Left lung (tissue), 10 donors: ENCODE data around the gene LRRC28. TPM values are rescaled to one million over a fixed set of nuclear protein-coding genes. Genes with fewer than 3 reads are reported as not detected.

Source experiments
- ATAC-seq: fragments of 200-7000 bp; cut with Tn5 transposase; one replicate; pipeline ENCODE4 v1.9.1; 2020; ENCODE audit warnings: moderate library complexity
- DNase-seq, 4 donors: peaks; one replicate each; pipeline ENCODE4 v3.0.0-alpha.2; 2013 to 2020
- H3K27ac ChIP-seq, 2 donors: fragments of 200-600 bp; sonication (generic) in 1 of 2; one replicate each; pipeline versions ENCODE4 v1.5.0 to v1.8.0; 2020 to 2021
- H3K27me3 ChIP-seq, 2 donors: fragments of 200-600 bp; sonication (generic) in 1 of 2; one replicate each; pipeline versions ENCODE4 v1.5.0 to v1.8.0; 2020 to 2021
- H3K36me3 ChIP-seq, 2 donors: fragments of 200-600 bp; sonication (generic) in 1 of 2; one replicate each; pipeline versions ENCODE4 v1.5.0 to v1.8.0; 2020 to 2021
- H3K4me1 ChIP-seq, 2 donors: fragments of 200-600 bp; one replicate each; pipeline ENCODE4 v1.8.0; 2021
- H3K4me3 ChIP-seq, 2 donors: fragments of 200-600 bp; sonication (generic) in 1 of 2; one replicate each; pipeline versions ENCODE4 v1.5.0 to v1.8.0; 2020 to 2021; ENCODE audit warnings: mild to moderate bottlenecking in 1 of 2
- H3K9me3 ChIP-seq, 2 donors: fragments of 200-600 bp; sonication (generic) in 1 of 2; one replicate each; pipeline versions ENCODE4 v1.5.0 to v1.8.0; 2020 to 2021
- CTCF ChIP-seq, 2 donors: fragments of 200-600 bp; sonication (generic) in 1 of 2; IDR thresholded peaks; one replicate each; pipeline versions ENCODE4 v1.5.0 to v1.8.0; 2021; ENCODE audit warnings: antibody characterized with exemption in 2 of 2
- intact Hi-C, 2 donors: fragments of 100-400 bp; cut with DNase I; formaldehyde crosslinking; loops; one replicate each; pipeline versions ENCODE4 v1.11.2 to v1.14.2; 2022
- polyA plus RNA-seq, 6 donors: library from polyadenylated mRNA; unstranded; fragments of 120-200 nt; gene quantifications; one replicate each; pipeline ENCODE4 v1.2.1, GENCODE V29; 2013; ENCODE audit not compliant: insufficient read length in 6 of 6
- total RNA-seq, 2 donors: library from RNA; stranded (reverse); fragmentation: NEBNext Ultra II Directional; extraction: Animal tissue kit (Norgen Biotek cat#: 25700); gene quantifications; one replicate each; pipeline ENCODE4 v1.2.1, GENCODE V29; 2021
- donor health status: DM: no; HTN: yes; CAD: no.
- donor health status: DM: no; HTN: no; CAD: no.

The LRRC28 gene
- total and polyA plus RNA-seq, 8 donors, result 14.9 to 29.7 (median 25.0) TPM

GRCh38 chr15:99410477-99410876 is 159.2 kb downstream of the LRRC28 start:
- H3K4me3 ChIP-seq, result no peak overlapping the region
- H3K36me3 ChIP-seq, result no peaks in the 10 kb centered on the region
- no peak for TF ChIP-seq CTCF (IDR thresholded peaks at IDR 0.05)
- intact Hi-C loops, result no loop called here
- no peaks in the 10 kb centered on the region for H3K9me3 ChIP-seq
- no peak for ATAC-seq
- H3K27ac ChIP-seq, result no peak overlapping the region
- H3K27me3 ChIP-seq, result no peaks in the 10 kb centered on the region
- DNase-seq, result peak in 1 of 4 donors; percentile 31
- peaks cover 5 to 16% of the 10 kb centered on the region in 2 donors for H3K4me1 ChIP-seq

GRCh38 chr15:99411234-99411633 is 160.0 kb downstream of the LRRC28 start:
- ATAC-seq (no peak), DNase-seq (no peak)
- no peaks in the 10 kb centered on the region for H3K27me3 ChIP-seq
- no peak overlapping the region for H3K27ac ChIP-seq
- TF ChIP-seq CTCF (IDR thresholded peaks at IDR 0.05), result no peak
- H3K4me3 ChIP-seq, result no peak overlapping the region
- intact Hi-C loops, result no loop called here
- H3K4me1 ChIP-seq, result peaks cover 5 to 16% of the 10 kb centered on the region in 2 donors
- no peaks in the 10 kb centered on the region for H3K9me3 ChIP-seq
- H3K36me3 ChIP-seq, result no peaks in the 10 kb centered on the region

- H3K4me1 ChIP-seq, result peaks cover 5 to 16% of the 10 kb centered on the region in 2 donors
- no peaks in the 10 kb centered on the region for H3K27me3 ChIP-seq
- H3K4me3 ChIP-seq, result no peak overlapping the region
- H3K9me3 ChIP-seq, result no peaks in the 10 kb centered on the region
- H3K36me3 ChIP-seq, result no peaks in the 10 kb centered on the region
- no peak overlapping the region for H3K27ac ChIP-seq
- no peak for ATAC-seq
- TF ChIP-seq CTCF (IDR thresholded peaks at IDR 0.05), result no peak
- peak in 1 of 4 donors; percentile 46 for DNase-seq
- intact Hi-C loops, result no loop called here
These were observed 160.8 kb downstream of the LRRC28 start for GRCh38 chr15:99412082-99412481.

GRCh38 chr15:99412626-99413025 is 161.3 kb downstream of the LRRC28 start:
- TF ChIP-seq CTCF (IDR thresholded peaks at IDR 0.05), result no peak
- ATAC-seq, result no peak
- Histone ChIP-seq H3K27ac (no peak overlapping the region), H3K4me1 (peaks cover 5 to 16% of the 10 kb centered on the region in 2 donors), H3K4me3 (no peak overlapping the region), H3K27me3 (no peaks in the 10 kb centered on the region), H3K9me3 (no peaks in the 10 kb centered on the region), H3K36me3 (no peaks in the 10 kb centered on the region)
- intact Hi-C loops, result no loop called here
- peak in 1 of 4 donors; percentile 42 for DNase-seq

- peak in 1 of 4 donors; percentile 53 for DNase-seq
- TF ChIP-seq CTCF (IDR thresholded peaks at IDR 0.05), result no peak
- Histone ChIP-seq H3K27ac (no peak overlapping the region), H3K4me1 (peaks cover 0 to 6% of the 10 kb centered on the region in 2 donors), H3K36me3 (no peaks in the 10 kb centered on the region), H3K27me3 (no peaks in the 10 kb centered on the region), H3K4me3 (no peak overlapping the region), H3K9me3 (no peaks in the 10 kb centered on the region)
- no peak for ATAC-seq
- intact Hi-C loops, result no loop called here
These were observed 162.9 kb downstream of the LRRC28 start for GRCh38 chr15:99413955-99414754.
